ENCODE data around the gene GLDN.

GLDN gene

DNA sequence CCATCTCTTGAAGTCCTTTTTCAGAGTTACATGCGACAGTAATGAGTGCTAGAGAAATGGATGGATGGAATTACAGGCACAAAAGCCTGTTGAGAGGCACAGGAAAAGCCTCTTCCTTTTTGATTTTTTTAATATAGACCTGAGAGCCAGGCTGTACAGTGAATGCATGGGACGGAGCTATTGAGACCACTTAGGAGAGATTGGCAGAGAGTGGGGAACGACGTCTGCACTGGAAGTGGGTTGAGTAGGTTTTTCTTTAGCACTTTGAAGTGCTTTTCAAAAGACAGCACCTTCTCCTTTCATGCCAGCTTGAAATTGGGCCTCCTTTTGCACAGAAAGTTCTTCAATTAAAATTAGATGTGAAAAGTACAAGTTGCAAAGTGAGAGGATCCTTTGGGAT is 37.0 kb downstream of the GLDN start:
- Histone ChIP-seq H2AFZ (no peak overlapping the region), H3K36me3 (ENCODE audit: control insufficient read depth, insufficient read depth, low read length) (no peaks in the 10 kb centered on the region), H3K4me2 (ENCODE audit: low read length) (no peak overlapping the region), H3K9me3 (ENCODE audit: control insufficient read depth, low read length) (no peaks in the 10 kb centered on the region), H3K4me1 (no peaks in the 10 kb centered on the region), H3K9ac (no peak overlapping the region), H3K79me2 (no peaks in the 10 kb centered on the region), H3K27ac (no peak overlapping the region), H3K4me3 (ENCODE audit: low read depth, low read length) (no peak overlapping the region), H3K27me3 (ENCODE audit: control insufficient read depth, insufficient read depth, low read length) (no peaks in the 10 kb centered on the region)
- TF ChIP-seq CTCF (IDR thresholded peaks at IDR 0.05): no peak

- no peaks in the 10 kb centered on the region for H3K79me2 ChIP-seq
- H3K4me1 ChIP-seq: no peaks in the 10 kb centered on the region
- TF ChIP-seq CTCF (IDR thresholded peaks at IDR 0.05): no peak
- H3K27me3 ChIP-seq (ENCODE audit: control insufficient read depth, insufficient read depth, low read length): no peaks in the 10 kb centered on the region
- no peak overlapping the region for H2AFZ ChIP-seq
- H3K9me3 ChIP-seq (ENCODE audit: control insufficient read depth, low read length): no peaks in the 10 kb centered on the region
- no peak overlapping the region for H3K27ac ChIP-seq
- H3K4me3 ChIP-seq (ENCODE audit: low read depth, low read length): no peak overlapping the region
- H3K4me2 ChIP-seq (ENCODE audit: low read length): no peak overlapping the region
- H3K9ac ChIP-seq: no peak overlapping the region
- no peaks in the 10 kb centered on the region for H3K36me3 ChIP-seq (ENCODE audit: control insufficient read depth, insufficient read depth, low read length)
These were observed 37.9 kb downstream of the GLDN start for GRCh38 chr15:51379390-51379789.

GRCh38 chr15:51380999-51381806 is 39.7 kb downstream of the GLDN start:
- Histone ChIP-seq H3K9ac (no peak overlapping the region), H2AFZ (no peak overlapping the region), H3K27ac (no peak overlapping the region), H3K27me3 (ENCODE audit: control insufficient read depth, insufficient read depth, low read length) (no peaks in the 10 kb centered on the region), H3K4me1 (no peaks in the 10 kb centered on the region), H3K4me2 (ENCODE audit: low read length) (no peak overlapping the region), H3K4me3 (ENCODE audit: low read depth, low read length) (no peak overlapping the region), H3K36me3 (ENCODE audit: control insufficient read depth, insufficient read depth, low read length) (no peaks in the 10 kb centered on the region), H3K9me3 (ENCODE audit: control insufficient read depth, low read length) (no peaks in the 10 kb centered on the region), H3K79me2 (no peaks in the 10 kb centered on the region)
- peak; percentile 50 for TF ChIP-seq CTCF (IDR thresholded peaks at IDR 0.05)

GRCh38 chr15:51382787-51383186 is 41.3 kb downstream of the GLDN start:
- no peaks in the 10 kb centered on the region for H3K4me1 ChIP-seq
- no peak overlapping the region for H2AFZ ChIP-seq
- no peak overlapping the region for H3K4me2 ChIP-seq (ENCODE audit: low read length)
- no peaks in the 10 kb centered on the region for H3K9me3 ChIP-seq (ENCODE audit: control insufficient read depth, low read length)
- no peaks in the 10 kb centered on the region for H3K27me3 ChIP-seq (ENCODE audit: control insufficient read depth, insufficient read depth, low read length)
- no peak overlapping the region for H3K27ac ChIP-seq
- H3K79me2 ChIP-seq: no peaks in the 10 kb centered on the region
- H3K4me3 ChIP-seq (ENCODE audit: low read depth, low read length): no peak overlapping the region
- no peaks in the 10 kb centered on the region for H3K36me3 ChIP-seq (ENCODE audit: control insufficient read depth, insufficient read depth, low read length)
- no peak overlapping the region for H3K9ac ChIP-seq
- peak; percentile 18 for TF ChIP-seq CTCF (IDR thresholded peaks at IDR 0.05)

- H3K27me3 ChIP-seq (ENCODE audit: control insufficient read depth, insufficient read depth, low read length): no peaks in the 10 kb centered on the region
- H3K27ac ChIP-seq: no peak overlapping the region
- no peaks in the 10 kb centered on the region for H3K36me3 ChIP-seq (ENCODE audit: control insufficient read depth, insufficient read depth, low read length)
- H3K79me2 ChIP-seq: no peaks in the 10 kb centered on the region
- H3K4me2 ChIP-seq (ENCODE audit: low read length): no peak overlapping the region
- H3K4me3 ChIP-seq (ENCODE audit: low read depth, low read length): no peak overlapping the region
- no peaks in the 10 kb centered on the region for H3K9me3 ChIP-seq (ENCODE audit: control insufficient read depth, low read length)
- no peak overlapping the region for H3K9ac ChIP-seq
- H3K4me1 ChIP-seq: no peaks in the 10 kb centered on the region
- TF ChIP-seq CTCF (IDR thresholded peaks at IDR 0.05): no peak
- H2AFZ ChIP-seq: no peak overlapping the region
These were observed 44.6 kb downstream of the GLDN start for GRCh38 chr15:51386029-51386428.

Data from parathyroid adenoma (tissue), 2 donors.